GM12872 (cell line): ENCODE data around the gene PIRT.

Experiments used
- CTCF ChIP-seq: IDR thresholded peaks from 3 replicates; pipeline ENCODE4 v1.5.1; 2011; ENCODE audit warnings: low read depth, mild to moderate bottlenecking, low read length, moderate library complexity; ENCODE audit not compliant: insufficient read depth

The PIRT gene

DNA sequence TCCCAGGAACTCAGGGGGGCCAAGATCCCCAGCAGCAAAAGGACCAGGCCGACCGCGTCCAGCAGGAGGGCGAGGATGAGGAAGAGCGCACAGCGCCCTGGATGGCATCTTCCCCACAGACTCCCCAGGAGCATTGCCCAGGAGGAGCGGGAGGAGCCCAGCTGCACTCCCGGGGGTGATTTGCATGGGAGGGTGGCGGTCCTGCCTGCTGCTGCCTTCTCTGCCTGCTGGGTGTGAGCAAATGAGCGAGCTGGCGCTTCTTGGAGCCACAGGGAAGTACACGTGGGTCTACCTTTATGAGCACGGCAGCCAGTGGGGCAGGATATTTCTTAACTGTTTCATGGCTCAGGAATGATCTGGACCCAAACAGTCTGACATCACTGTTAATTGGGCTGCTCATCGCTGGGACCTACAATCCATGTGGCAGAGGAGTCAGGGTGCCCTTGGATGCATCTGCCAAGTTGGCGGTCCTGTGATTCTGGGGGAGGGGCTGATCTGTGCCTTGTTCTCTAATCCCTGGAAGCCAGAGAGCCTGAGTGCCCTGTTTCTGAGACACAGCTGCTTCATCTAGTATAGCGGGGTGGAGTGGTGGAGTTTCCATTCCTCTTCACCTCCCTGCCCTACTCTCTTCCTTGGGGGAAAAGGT lies 33.9 kb downstream of the PIRT start, which contains the start of gene TMEM238L:
TSS of gene TMEM238L (minus strand) at position 270 of the 646 bp plus-strand sequence. CDS start at position 134, 136 bp downstream.
- TF ChIP-seq CTCF = no peak

DNA sequence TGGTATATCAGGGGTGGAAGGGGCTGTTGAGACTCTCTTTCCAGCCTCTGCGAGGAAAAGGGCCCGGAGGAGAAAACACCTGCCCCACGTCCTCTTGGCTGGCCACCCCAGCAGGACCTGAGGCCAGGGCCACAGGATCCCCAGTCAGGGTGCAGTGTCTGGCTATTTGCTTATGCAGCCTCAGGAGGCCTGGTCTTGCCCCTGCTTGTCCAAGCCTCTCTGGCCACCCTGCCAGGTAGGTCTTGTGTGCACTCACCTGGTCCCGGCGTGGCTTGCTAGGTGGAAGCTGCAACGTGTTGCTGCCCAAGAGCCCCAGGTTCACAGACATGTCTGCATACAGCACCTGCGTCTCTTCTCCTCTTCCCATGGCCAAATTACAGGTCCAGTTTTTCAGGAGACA lies 34.5 kb downstream of the PIRT start:
- TF ChIP-seq CTCF = no peak

DNA sequence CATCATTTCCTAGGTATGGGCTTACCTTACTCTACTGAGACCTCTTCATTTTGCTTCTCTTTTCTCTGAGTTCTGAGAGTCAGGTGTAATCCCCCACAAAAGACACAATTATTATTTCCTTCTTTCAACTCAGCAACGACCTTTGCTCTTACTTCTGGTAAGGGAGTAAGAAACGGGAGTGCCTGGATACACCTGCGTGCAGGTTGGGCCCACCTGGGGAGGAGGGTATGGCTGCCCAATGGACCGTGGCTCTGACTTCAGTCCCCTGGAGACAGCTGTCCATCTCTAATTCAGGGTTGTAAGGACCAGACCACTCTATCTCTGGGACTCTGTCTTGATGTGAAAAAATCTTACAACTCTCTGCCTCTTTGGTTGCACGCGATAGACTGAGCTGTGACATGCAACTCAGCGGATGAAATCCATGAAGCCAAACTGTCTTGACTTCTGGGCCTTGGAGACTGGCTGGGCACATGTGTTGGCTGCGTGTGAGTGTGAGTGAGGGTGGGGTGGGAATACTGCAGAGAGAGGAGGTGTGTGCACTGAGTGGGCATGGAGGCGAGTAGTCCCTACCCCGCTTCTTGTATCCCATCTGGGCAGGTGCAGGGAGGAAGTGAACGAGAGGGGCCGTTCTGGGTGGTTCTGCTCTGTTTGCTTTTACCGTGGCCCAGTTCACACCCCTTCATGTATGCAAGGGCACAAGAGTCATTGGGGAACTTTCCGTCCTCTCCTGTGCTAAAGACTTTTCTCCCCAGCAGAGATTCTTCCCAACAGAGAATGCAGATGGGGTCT lies 35.2 kb downstream of the PIRT start:
- TF ChIP-seq CTCF = no peak

DNA sequence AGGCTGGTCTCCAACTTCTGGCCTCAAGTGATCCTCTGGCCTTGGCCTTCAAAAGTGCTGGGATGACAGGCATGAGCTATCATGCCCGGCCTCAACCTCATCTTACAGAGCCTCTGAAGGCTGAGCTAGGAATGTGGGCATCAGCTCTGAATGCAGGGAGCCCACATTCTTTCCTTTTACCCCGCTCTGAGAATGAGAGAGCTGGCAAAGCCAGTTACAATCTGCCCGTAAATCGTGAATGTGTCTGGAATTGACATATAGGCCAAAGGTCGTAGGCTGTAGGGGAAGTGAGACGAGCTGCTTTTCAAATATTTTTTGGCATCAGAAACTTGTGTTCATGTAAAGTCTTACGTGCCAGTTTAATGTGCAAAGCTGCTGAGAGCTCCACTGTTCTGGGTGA lies 38.5 kb downstream of the PIRT start:
- no peak for TF ChIP-seq CTCF

DNA sequence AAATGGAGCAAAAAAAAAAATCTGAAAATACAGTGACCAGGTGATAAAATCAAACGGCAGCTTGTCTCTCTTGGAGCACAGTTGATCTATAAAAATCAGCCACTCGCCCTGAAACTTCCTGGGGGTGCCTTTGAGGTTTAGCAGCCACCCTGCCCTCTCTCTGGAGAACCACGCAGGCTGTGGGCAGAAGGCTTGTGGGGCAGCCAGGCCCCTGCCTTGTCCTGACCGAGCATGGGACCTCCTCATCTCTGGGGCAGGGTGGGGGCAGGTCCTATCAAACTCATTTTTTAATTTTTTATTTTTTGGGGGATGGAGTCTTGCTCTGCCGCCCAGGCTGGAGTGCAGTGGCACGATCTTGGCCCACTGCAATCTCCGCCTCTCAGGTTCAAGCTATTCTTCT lies 39.0 kb downstream of the PIRT start:
- no peak for TF ChIP-seq CTCF

- TF ChIP-seq CTCF = no peak
Observed at GRCh38 chr17:10798332-10798749, 39.5 kb downstream of the PIRT start.

- no peak for TF ChIP-seq CTCF
Observed at GRCh38 chr17:10797476-10798328, 40.2 kb downstream of the PIRT start.
